Lower lobe of right lung (tissue), 2 donors: ENCODE data around the gene MTG2. TPM values are rescaled to one million over a fixed set of nuclear protein-coding genes. Genes with fewer than 3 reads are reported as not detected.

Source experiments
- ATAC-seq, 2 donors: fragments of 200-7000 bp; cut with Tn5 transposase; one replicate each; pipeline ENCODE4 v1.9.1; 2020 to 2022; ENCODE audit warnings: mild to moderate bottlenecking in 2 of 2, moderate library complexity in 2 of 2
- DNase-seq: peaks from one replicate; pipeline ENCODE4 v3.0.0-alpha.2; 2020
- H3K27ac ChIP-seq: fragments of 200-600 bp; one replicate; pipeline ENCODE4 v1.8.0; 2022
- H3K27me3 ChIP-seq: fragments of 200-600 bp; one replicate; pipeline ENCODE4 v1.8.0; 2022; ENCODE audit warnings: low read depth
- H3K36me3 ChIP-seq: fragments of 200-600 bp; one replicate; pipeline ENCODE4 v1.8.0; 2022; ENCODE audit warnings: mild to moderate bottlenecking
- H3K4me1 ChIP-seq: fragments of 200-600 bp; one replicate; pipeline ENCODE4 v1.8.0; 2022
- H3K4me3 ChIP-seq: fragments of 200-600 bp; one replicate; pipeline ENCODE4 v1.8.0; 2022; ENCODE audit warnings: mild to moderate bottlenecking
- H3K9me3 ChIP-seq: fragments of 200-600 bp; one replicate; pipeline ENCODE4 v1.8.0; 2022
- CTCF ChIP-seq: fragments of 200-600 bp; IDR thresholded peaks from one replicate; pipeline ENCODE4 v1.8.0; 2022; ENCODE audit warnings: antibody characterized with exemption, mild to moderate bottlenecking
- intact Hi-C: fragments of 100-400 bp; cut with DNase I; formaldehyde crosslinking; loops from one replicate; pipeline ENCODE4 v1.11.0; 2022
- total RNA-seq: library from RNA; stranded (reverse); fragmentation: NEBNext Ultra II Directional; extraction: Animal tissue kit (Norgen Biotek cat#: 25700); gene quantifications from one replicate; pipeline ENCODE4 v1.2.1, GENCODE V29; 2021
- donor health status: DM: no; HTN: yes; CAD: no; lungs with severe emphysema.

The MTG2 gene
- total RNA-seq, 1 donor from 2014 or later = 27.1 TPM

DNA sequence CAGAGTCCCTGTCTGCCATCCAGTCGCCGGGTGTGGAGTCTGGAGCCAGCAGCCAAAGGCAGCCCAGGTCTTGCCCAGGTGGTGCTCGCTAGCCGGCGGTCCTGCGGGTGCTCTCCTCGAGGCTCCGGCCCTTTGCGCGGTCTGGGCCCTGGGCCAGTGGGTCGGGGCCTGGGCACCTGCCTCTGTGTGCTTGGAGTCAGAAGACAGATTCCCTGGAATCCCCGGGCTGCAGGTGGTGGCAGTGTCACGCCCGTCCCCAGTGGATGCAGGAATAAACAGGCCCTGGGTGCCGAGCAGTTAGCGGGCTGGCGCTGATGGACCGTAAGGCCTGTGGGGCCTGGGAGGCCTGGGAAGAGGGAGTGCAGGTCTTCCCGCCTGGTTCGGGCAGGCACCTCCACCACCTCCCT lies 33.9 kb upstream of the MTG2 start:
- H3K4me3 ChIP-seq = no peak overlapping the region
- H3K4me1 ChIP-seq = peaks cover 32% of the 10 kb centered on the region
- no peak for ATAC-seq
- no peaks in the 10 kb centered on the region for H3K27me3 ChIP-seq
- intact Hi-C loops = no loop called here
- DNase-seq = no peak
- no peaks in the 10 kb centered on the region for H3K36me3 ChIP-seq
- no peak for TF ChIP-seq CTCF
- H3K9me3 ChIP-seq = no peaks in the 10 kb centered on the region
- H3K27ac ChIP-seq = peak overlapping the region; percentile 56

DNA sequence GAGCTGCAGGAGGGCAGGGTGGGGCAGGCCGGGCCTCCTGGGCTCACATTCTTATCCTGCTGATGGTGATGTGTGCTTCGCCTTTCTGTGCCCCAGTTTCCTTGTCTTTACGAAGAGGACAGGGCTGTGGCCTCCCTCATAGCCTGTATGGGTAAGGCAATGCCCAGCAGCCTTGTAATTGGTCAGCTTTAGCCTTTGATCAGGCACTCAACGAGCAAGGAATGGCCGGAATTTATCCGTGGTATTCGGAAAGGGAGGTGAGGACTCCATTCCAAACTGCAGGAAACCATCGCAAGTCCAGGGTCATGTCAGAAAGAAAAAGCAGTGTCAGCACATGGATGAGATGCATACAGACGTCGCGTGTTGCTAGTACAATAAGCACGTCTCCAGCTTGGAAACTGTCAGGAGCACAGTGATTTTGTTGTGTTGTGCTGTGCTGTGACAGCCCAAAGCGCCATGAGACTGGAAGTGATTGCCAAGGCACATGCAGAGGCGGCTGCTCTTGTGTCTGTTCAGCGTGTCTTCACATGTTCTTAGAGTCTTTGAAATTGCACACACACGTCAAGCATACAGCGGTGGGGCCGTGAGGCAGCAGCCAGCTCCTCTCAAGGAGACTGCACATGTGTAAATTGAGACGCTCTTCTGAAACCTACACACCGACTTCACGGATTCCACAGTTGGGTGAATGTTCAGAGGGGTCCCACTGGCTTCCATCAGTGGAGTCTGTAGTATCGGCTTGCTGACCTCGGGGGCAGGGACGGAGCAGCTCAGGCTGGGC lies 33.1 kb upstream of the MTG2 start:
- H3K4me1 ChIP-seq = peaks cover 28% of the 10 kb centered on the region
- TF ChIP-seq CTCF = no peak
- no peaks in the 10 kb centered on the region for H3K36me3 ChIP-seq
- no peaks in the 10 kb centered on the region for H3K9me3 ChIP-seq
- intact Hi-C loops = no loop called here
- peak overlapping the region; percentile 56 for H3K27ac ChIP-seq
- ATAC-seq (peak; percentile 53 to 67), DNase-seq (no peak)
- no peak overlapping the region for H3K4me3 ChIP-seq
- no peaks in the 10 kb centered on the region for H3K27me3 ChIP-seq

- Histone ChIP-seq H3K4me1 (peaks cover 23% of the 10 kb centered on the region), H3K9me3 (no peaks in the 10 kb centered on the region), H3K36me3 (no peaks in the 10 kb centered on the region), H3K4me3 (no peak overlapping the region), H3K27me3 (no peaks in the 10 kb centered on the region), H3K27ac (no peak overlapping the region)
- intact Hi-C loops = no loop called here
- no peak for ATAC-seq
- no peak for TF ChIP-seq CTCF
- no peak for DNase-seq
Measured at GRCh38 chr20:62150310-62150575, 32.6 kb upstream of the MTG2 start.

DNA sequence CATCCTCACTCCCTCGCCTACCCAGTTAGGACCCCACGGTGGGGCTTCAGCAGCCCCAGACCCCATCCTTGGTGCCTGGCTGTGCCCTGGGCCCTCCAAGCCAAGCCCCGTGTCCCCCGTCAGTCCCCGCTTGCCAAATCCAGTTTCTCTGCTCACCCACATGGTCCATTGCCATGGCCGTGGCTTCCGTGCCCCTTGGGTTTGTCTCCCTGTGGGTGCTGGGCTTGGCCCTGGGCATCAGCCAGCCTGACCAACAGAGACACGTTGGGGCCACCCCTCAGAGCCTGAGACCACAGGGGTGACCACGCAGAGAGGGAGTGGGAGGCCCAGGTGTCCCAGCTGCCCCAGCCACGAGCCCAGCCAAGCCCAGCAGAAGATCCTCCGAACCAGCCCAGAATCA lies 31.6 kb upstream of the MTG2 start:
- Histone ChIP-seq H3K4me3 (no peak overlapping the region), H3K4me1 (peaks cover 19% of the 10 kb centered on the region), H3K36me3 (no peaks in the 10 kb centered on the region), H3K9me3 (no peaks in the 10 kb centered on the region), H3K27me3 (no peaks in the 10 kb centered on the region), H3K27ac (no peak overlapping the region)
- no peak for TF ChIP-seq CTCF
- intact Hi-C loops = no loop called here
- DNase-seq (no peak), ATAC-seq (no peak)

GRCh38 chr20:62151835-62152364 lies 30.9 kb upstream of the MTG2 start:
- no peak overlapping the region for H3K4me3 ChIP-seq
- intact Hi-C loops = no loop called here
- DNase-seq = no peak
- no peaks in the 10 kb centered on the region for H3K9me3 ChIP-seq
- H3K36me3 ChIP-seq = no peaks in the 10 kb centered on the region
- no peak for ATAC-seq
- no peak overlapping the region for H3K27ac ChIP-seq
- no peaks in the 10 kb centered on the region for H3K27me3 ChIP-seq
- peaks cover 25% of the 10 kb centered on the region for H3K4me1 ChIP-seq
- no peak for TF ChIP-seq CTCF
